OCI-LY1 (cell line): ENCODE results near the gene MGST1.

ENCODE experiments used
- H2AFZ ChIP-seq: fragments of 200-600 bp; sonication (generic), shearing (Covaris generic); 2 replicates; pipeline ENCODE4 v1.6.0; 2014; ENCODE audit warnings: antibody characterized with exemption, mild to moderate bottlenecking, low read length
- H3F3A ChIP-seq: fragments of 200-600 bp; sonication (generic), shearing (Covaris generic); 2 replicates; pipeline ENCODE4 v1.6.0; 2014; ENCODE audit warnings: mild to moderate bottlenecking, antibody characterized with exemption, low read length, moderate library complexity; ENCODE audit not compliant: insufficient read depth
- H3K27ac ChIP-seq: fragments of 200-600 bp; sonication (generic); 2 replicates; pipeline ENCODE4 v1.5.1; 2014; ENCODE audit warnings: low read length, mixed run types, mild to moderate bottlenecking, low read depth; ENCODE audit not compliant: poor library complexity, severe bottlenecking
- H3K27me3 ChIP-seq: fragments of 200-600 bp; sonication (generic); 2 replicates; pipeline ENCODE4 v1.6.0; 2014; ENCODE audit warnings: antibody characterized with exemption, mild to moderate bottlenecking, low read length, moderate library complexity; ENCODE audit not compliant: insufficient read depth
- H3K36me3 ChIP-seq: fragments of 200-600 bp; sonication (generic); 2 replicates; pipeline ENCODE4 v1.6.1; 2014; ENCODE audit warnings: mild to moderate bottlenecking, antibody characterized with exemption, low read length, moderate library complexity, mixed read lengths; ENCODE audit not compliant: insufficient read depth
- H3K4me1 ChIP-seq: fragments of 200-600 bp; sonication (generic); 2 replicates; pipeline ENCODE4 v1.5.1; 2014; ENCODE audit warnings: mild to moderate bottlenecking, low read length, moderate library complexity; ENCODE audit not compliant: insufficient read depth, severe bottlenecking
- H3K4me2 ChIP-seq: fragments of 200-600 bp; sonication (generic), shearing (Covaris generic); 2 replicates; pipeline ENCODE4 v1.6.1; 2014; ENCODE audit warnings: low read length
- H3K4me3 ChIP-seq: fragments of 200-600 bp; sonication (generic); 2 replicates; pipeline ENCODE4 v1.5.1; 2014; ENCODE audit warnings: low read length, low read depth, mild to moderate bottlenecking, mixed read lengths; ENCODE audit not compliant: poor library complexity, severe bottlenecking
- H3K79me2 ChIP-seq: fragments of 200-600 bp; shearing (Covaris generic); 2 replicates; pipeline ENCODE4 v1.6.1; 2016; ENCODE audit warnings: mixed run types, low read length, mixed read lengths; ENCODE audit not compliant: insufficient read depth
- H3K9ac ChIP-seq: fragments of 200-600 bp; sonication (generic), shearing (Covaris generic); 2 replicates; pipeline ENCODE4 v1.6.1; 2014; ENCODE audit warnings: mild to moderate bottlenecking, low read length, mixed read lengths
- H3K9me2 ChIP-seq: fragments of 200-600 bp; sonication (generic), shearing (Covaris generic); 2 replicates; pipeline ENCODE4 v1.6.1; 2014; ENCODE audit warnings: low read depth, mild to moderate bottlenecking, low read length, mixed read lengths
- H3K9me3 ChIP-seq: fragments of 200-600 bp; shearing (Covaris generic); 2 replicates; pipeline ENCODE4 v1.6.1; 2014; ENCODE audit warnings: low read length, mixed read lengths
- H4K20me1 ChIP-seq: fragments of 200-600 bp; sonication (generic), shearing (Covaris generic); 2 replicates; pipeline ENCODE4 v1.6.0; 2016; ENCODE audit warnings: mild to moderate bottlenecking, low read length; ENCODE audit not compliant: insufficient read depth
- CTCF ChIP-seq: fragments of 200-600 bp; sonication (generic), shearing (Covaris generic); IDR thresholded peaks from 2 replicates; pipeline ENCODE4 v1.5.1; 2017; ENCODE audit warnings: mild to moderate bottlenecking, antibody characterized with exemption, low read length, moderate library complexity, mixed read lengths
- EZH2 ChIP-seq: fragments of 200-600 bp; sonication (generic), shearing (Covaris generic); IDR thresholded peaks from 2 replicates; pipeline ENCODE4 v1.8.0; 2017; ENCODE audit warnings: borderline replicate concordance, mixed run types, mild to moderate bottlenecking, antibody characterized with exemption, low read length, moderate library complexity, mixed read lengths

Gene MGST1

DNA sequence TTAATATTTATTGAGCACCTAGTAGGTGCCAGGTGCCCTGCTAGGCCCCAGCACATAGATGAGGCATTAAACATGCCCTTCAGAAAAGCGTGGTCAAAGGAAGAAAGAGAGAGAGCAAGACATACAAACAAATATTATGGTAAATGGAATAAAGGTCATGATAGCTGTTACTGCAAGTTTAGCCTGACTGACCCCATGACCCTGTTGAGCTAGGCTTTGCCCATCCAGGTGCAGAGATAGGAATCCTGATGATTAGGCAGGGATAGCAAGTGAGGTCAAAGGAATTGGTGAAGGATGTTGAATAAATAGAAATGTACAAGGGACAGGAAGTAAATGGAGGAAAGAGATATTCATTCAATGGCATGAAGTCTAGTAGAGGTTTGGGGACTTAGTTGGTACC lies 36.5 kb upstream of the MGST1 start:
- Histone ChIP-seq H3K27me3 (no peaks in the 10 kb centered on the region), H3K9me3 (no peaks in the 10 kb centered on the region), H3K4me2 (no peak overlapping the region), H3F3A (no peaks in the 10 kb centered on the region), H3K9ac (no peak overlapping the region), H3K79me2 (no peaks in the 10 kb centered on the region), H2AFZ (no peak overlapping the region), H3K9me2 (no peaks in the 10 kb centered on the region), H3K4me1 (no peaks in the 10 kb centered on the region), H3K4me3 (no peak overlapping the region), H4K20me1 (no peaks in the 10 kb centered on the region), H3K27ac (no peak overlapping the region), H3K36me3 (no peaks in the 10 kb centered on the region)
- no peak for TF ChIP-seq EZH2
- TF ChIP-seq CTCF, result no peak

GRCh38 chr12:16323010-16323409 lies 24.4 kb upstream of the MGST1 start:
- Histone ChIP-seq H3K79me2 (no peaks in the 10 kb centered on the region), H2AFZ (no peak overlapping the region), H3K27me3 (no peaks in the 10 kb centered on the region; the same call in 1 of the 2 replicates), H3K9me3 (no peaks in the 10 kb centered on the region), H4K20me1 (no peaks in the 10 kb centered on the region), H3K27ac (no peak overlapping the region), H3K9me2 (no peaks in the 10 kb centered on the region), H3K4me2 (no peak overlapping the region), H3K9ac (no peak overlapping the region), H3K4me1 (no peaks in the 10 kb centered on the region), H3K36me3 (no peaks in the 10 kb centered on the region), H3F3A (no peaks in the 10 kb centered on the region), H3K4me3 (no peak overlapping the region)
- no peak for TF ChIP-seq EZH2
- TF ChIP-seq CTCF, result no peak

DNA sequence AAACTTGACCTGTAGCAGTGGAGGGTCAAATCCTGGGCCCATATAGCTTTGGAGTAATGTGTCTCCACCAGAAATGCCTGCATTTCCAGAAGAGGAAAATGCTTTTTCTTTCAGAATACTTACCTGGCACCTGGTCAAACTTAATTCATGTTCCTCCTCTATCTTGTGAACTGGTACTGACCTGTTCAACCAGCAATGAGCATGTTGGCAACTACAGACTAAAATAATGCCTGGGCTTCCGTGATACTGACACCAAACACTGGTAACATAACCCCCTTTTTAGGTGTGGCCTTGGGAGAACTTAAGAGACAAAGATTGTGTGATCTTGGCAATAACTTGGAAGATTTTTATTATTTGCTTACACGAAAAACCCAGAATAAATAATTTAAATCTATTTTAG lies 23.8 kb upstream of the MGST1 start:
- no peaks in the 10 kb centered on the region for H3K4me1 ChIP-seq
- H4K20me1 ChIP-seq, result no peaks in the 10 kb centered on the region
- no peaks in the 10 kb centered on the region; the same call in 1 of the 2 replicates for H3K27me3 ChIP-seq
- no peaks in the 10 kb centered on the region for H3K36me3 ChIP-seq
- no peak overlapping the region for H3K9ac ChIP-seq
- no peaks in the 10 kb centered on the region for H3K9me3 ChIP-seq
- H3F3A ChIP-seq, result no peaks in the 10 kb centered on the region
- no peaks in the 10 kb centered on the region for H3K79me2 ChIP-seq
- no peak for TF ChIP-seq EZH2
- TF ChIP-seq CTCF, result no peak
- no peak overlapping the region for H3K4me2 ChIP-seq
- H3K27ac ChIP-seq, result no peak overlapping the region
- H3K9me2 ChIP-seq, result no peaks in the 10 kb centered on the region
- H2AFZ ChIP-seq, result no peak overlapping the region
- no peak overlapping the region for H3K4me3 ChIP-seq
